Chondrocyte (in vitro differentiated cells): ENCODE results near the gene CNDP1. TPM values are rescaled to one million over a fixed set of nuclear protein-coding genes. Genes with fewer than 3 reads are reported as not detected.

Experiments
- DNase-seq: peaks from one replicate; pipeline ENCODE4 v3.0.0; 2021; ENCODE audit warnings: mixed read lengths, low spot score
- H3K27ac Mint-ChIP-seq: one replicate; pipeline ENCODE4 v1.8.0; 2021; ENCODE audit warnings: mild to moderate bottlenecking, moderate library complexity, mixed read lengths; ENCODE audit not compliant: unreplicated experiment
- H3K27me3 Mint-ChIP-seq: 2 replicates; pipeline ENCODE4 v1.8.0; 2021; ENCODE audit warnings: low read depth, mixed read lengths
- H3K36me3 Mint-ChIP-seq: 2 replicates; pipeline ENCODE4 v1.8.0; 2021; ENCODE audit warnings: low read depth, mixed read lengths
- H3K4me1 Mint-ChIP-seq: 2 replicates; pipeline ENCODE4 v1.8.0; 2021; ENCODE audit warnings: low read depth, mild to moderate bottlenecking, mixed read lengths
- H3K4me3 Mint-ChIP-seq: one replicate; pipeline ENCODE4 v1.8.0; 2021; ENCODE audit warnings: mild to moderate bottlenecking, moderate library complexity, mixed read lengths; ENCODE audit not compliant: unreplicated experiment
- H3K9me3 Mint-ChIP-seq: 2 replicates; pipeline ENCODE4 v1.8.0; 2021; ENCODE audit warnings: low read depth, mixed read lengths
- total RNA-seq: library from RNA; stranded (reverse); gene quantifications from 3 replicates; pipeline ENCODE4 v1.2.1, GENCODE V29; 2021
- TF ChIP-seq, protein P1 (sequence below): fragments of 200-600 bp; sonication (generic); IDR thresholded peaks from 2 replicates; pipeline ENCODE4 v1.5.0; 2021; ENCODE audit warnings: antibody characterized with exemption, mild to moderate bottlenecking, moderate library complexity

The CNDP1 gene
- total RNA-seq, 1 donor from 2014 or later: 0.22 TPM

DNA sequence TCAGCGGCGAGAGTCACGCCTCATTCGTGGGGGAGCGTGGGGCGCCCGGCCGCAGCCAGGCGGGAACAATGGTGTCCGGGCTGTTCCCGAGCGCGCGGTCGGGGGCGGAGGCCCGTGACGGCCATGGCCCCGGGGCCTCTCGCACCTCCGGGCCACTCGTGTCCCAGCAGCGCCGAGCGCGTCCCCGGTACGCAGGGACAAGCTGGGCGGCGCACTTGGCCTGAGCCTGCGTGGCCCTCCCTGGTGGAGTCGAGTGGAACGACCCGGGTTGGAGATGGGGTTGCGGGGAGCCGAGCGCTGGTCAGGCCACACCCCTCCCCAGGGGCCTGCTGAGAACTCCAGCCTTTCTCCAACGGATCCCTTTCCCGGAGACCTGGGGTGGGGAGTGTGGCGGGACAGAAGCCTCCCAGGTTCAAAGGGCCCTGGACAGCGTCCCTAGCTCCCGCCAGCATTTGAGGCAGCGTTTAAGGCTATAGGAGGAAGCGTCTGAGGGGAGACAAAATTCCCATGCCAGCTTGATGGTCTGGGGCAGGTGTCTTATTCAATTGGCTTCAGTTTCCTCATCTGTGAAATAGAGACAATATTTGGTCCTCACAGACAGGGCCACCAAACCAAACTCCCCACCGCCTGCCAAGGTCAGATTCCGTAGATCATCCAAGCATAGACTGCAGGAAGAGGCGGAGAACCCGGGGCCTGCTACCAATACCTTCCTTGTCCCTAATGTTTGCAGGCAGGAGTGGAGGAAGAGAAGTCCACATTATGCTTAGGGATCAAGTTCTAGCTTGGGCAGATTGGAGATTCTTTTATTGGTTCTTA, 37.6 kb upstream of the CNDP1 start:
- DNase-seq: no peak
- H3K9me3 Mint-ChIP-seq: no peaks in the 10 kb centered on the region

DNA sequence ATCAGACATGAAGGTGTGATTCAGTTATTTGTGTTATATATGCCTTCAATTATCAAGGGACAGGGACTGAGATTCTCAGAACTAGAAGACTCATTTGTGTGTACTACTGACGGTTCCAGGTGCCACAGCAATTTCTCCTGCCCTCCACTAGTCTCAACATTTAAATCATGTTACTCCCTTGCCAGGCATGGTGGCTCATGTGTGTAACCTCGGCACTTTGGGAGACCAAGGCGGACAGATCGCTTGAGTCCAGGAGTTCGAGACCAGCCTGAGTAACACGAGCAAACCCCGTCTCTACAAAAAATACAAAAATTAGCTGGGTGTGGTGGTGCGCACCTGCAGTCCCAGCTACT, 37.0 kb upstream of the CNDP1 start:
- peak overlapping the region; percentile 38 for H3K27ac Mint-ChIP-seq
- no peaks in the 10 kb centered on the region for H3K9me3 Mint-ChIP-seq
- peak overlapping the region; percentile 92 for H3K4me3 Mint-ChIP-seq
- no peak for DNase-seq
- H3K4me1 Mint-ChIP-seq: peaks cover 28% of the 10 kb centered on the region
- TF ChIP-seq, protein P1, sequence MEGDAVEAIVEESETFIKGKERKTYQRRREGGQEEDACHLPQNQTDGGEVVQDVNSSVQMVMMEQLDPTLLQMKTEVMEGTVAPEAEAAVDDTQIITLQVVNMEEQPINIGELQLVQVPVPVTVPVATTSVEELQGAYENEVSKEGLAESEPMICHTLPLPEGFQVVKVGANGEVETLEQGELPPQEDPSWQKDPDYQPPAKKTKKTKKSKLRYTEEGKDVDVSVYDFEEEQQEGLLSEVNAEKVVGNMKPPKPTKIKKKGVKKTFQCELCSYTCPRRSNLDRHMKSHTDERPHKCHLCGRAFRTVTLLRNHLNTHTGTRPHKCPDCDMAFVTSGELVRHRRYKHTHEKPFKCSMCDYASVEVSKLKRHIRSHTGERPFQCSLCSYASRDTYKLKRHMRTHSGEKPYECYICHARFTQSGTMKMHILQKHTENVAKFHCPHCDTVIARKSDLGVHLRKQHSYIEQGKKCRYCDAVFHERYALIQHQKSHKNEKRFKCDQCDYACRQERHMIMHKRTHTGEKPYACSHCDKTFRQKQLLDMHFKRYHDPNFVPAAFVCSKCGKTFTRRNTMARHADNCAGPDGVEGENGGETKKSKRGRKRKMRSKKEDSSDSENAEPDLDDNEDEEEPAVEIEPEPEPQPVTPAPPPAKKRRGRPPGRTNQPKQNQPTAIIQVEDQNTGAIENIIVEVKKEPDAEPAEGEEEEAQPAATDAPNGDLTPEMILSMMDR: no peak
- peaks cover 3% of the 10 kb centered on the region for H3K36me3 Mint-ChIP-seq
- H3K27me3 Mint-ChIP-seq: no peaks in the 10 kb centered on the region

More for the DNA sequence above, 37.6 kb upstream of the CNDP1 start:
- H3K4me1 Mint-ChIP-seq: peaks cover 28% of the 10 kb centered on the region
- H3K4me3 Mint-ChIP-seq: peak overlapping the region; percentile 92
- TF ChIP-seq, protein P1: peak; percentile 46
- H3K36me3 Mint-ChIP-seq: peaks cover 4% of the 10 kb centered on the region
- H3K27ac Mint-ChIP-seq: peak overlapping the region; percentile 97
- H3K27me3 Mint-ChIP-seq: peaks cover 2% of the 10 kb centered on the region

DNA sequence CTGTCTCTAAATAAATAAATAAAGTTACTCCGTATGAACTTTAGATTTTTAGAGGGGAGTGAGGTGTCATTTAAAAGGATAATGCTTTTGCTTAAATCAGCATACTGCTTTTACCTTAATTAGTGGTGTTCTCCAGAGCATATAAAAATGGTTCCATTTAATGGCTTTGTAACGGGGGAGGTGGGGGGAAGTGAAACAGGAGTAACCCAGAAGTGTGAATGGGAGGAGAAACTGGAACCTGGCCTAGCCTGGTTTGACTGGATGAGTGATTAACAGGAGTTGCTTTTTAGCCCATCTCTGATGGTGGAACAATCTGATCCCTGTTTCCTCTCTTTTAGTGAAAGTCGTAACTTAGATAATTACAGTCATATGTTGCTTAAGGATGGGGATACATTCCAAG, 36.5 kb upstream of the CNDP1 start:
- H3K4me1 Mint-ChIP-seq: peaks cover 28% of the 10 kb centered on the region
- no peak for DNase-seq
- no peak overlapping the region for H3K27ac Mint-ChIP-seq
- TF ChIP-seq, protein P1: no peak
- H3K27me3 Mint-ChIP-seq: no peaks in the 10 kb centered on the region
- peaks cover 3% of the 10 kb centered on the region for H3K36me3 Mint-ChIP-seq
- no peak overlapping the region for H3K4me3 Mint-ChIP-seq
- no peaks in the 10 kb centered on the region for H3K9me3 Mint-ChIP-seq

DNA sequence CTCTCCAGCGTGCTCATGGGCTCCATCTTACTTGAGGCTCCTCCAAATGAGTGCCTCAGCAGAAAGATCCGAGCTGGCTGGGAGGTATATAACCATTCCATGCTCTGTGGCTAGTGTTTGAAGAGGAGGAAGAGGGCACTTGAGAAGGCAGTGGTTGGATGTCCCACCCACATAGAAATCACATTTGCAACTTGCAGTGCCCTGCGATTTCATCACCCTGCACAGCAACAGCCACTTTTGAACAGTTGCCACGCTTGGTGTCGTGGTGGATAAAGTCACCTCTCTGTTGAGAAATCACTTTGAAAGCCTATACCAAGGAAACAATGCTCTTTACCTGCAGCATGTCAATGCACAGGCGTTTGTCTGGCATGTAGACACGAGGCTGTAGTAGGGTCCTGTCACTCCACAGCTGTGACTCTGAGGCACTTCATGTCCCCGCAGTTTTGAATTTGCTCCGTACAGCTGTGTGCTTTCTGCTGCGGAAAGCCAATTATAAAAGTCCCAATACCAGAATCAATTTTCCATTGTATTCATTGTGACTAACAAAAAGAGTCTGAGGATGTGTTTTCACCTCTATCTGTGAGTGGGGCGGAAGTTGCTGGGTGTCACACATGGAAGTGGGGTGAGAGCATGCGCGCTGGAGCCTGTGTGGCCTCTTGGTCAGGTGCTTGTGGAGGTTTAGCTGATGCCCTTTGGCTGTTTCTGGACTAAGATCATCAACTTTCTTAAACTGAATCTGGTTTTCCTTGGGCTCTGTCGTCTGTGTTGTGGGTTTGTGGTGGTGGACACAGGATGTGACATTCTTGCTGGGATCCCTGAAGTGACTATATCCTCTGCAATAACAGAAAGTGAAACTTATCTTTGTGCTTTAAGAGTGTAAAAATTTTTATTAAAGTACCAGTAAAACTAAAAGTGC, 35.3 kb upstream of the CNDP1 start:
- peak overlapping the region; percentile 79 for H3K27ac Mint-ChIP-seq
- no peak overlapping the region for H3K4me3 Mint-ChIP-seq
- DNase-seq: no peak
- H3K9me3 Mint-ChIP-seq: no peaks in the 10 kb centered on the region
- TF ChIP-seq, protein P1: no peak
- H3K36me3 Mint-ChIP-seq: peaks cover 8% of the 10 kb centered on the region
- H3K4me1 Mint-ChIP-seq: peaks cover 28% of the 10 kb centered on the region
- H3K27me3 Mint-ChIP-seq: no peaks in the 10 kb centered on the region

- Mint-ChIP-seq H3K4me1 (peaks cover 28% of the 10 kb centered on the region), H3K27ac (peak overlapping the region; percentile 79), H3K36me3 (peaks cover 8% of the 10 kb centered on the region), H3K9me3 (no peaks in the 10 kb centered on the region), H3K27me3 (no peaks in the 10 kb centered on the region), H3K4me3 (peak overlapping the region; percentile 27)
- TF ChIP-seq, protein P1: no peak
- DNase-seq: no peak
Measured at GRCh38 chr18:74499633-74500032, 34.7 kb upstream of the CNDP1 start.
